Urinary bladder (tissue), 4 donors: ENCODE results near the gene CIB1. TPM values are rescaled to one million over a fixed set of nuclear protein-coding genes. Genes with fewer than 3 reads are reported as not detected.
"Not testable (repeated sequence)": the region's sequence is repeated elsewhere in the genome, so short reads cannot be mapped to it uniquely, and the experiment has no call there.

Source experiments
- DNase-seq: peaks from one replicate; pipeline ENCODE4 v3.0.0-alpha.2; 2015; ENCODE audit errors: extremely low spot score
- H3K27ac ChIP-seq: one replicate; pipeline ENCODE4 v1.5.1; 2013; ENCODE audit warnings: low read depth, mild to moderate bottlenecking, moderate library complexity
- H3K36me3 ChIP-seq: one replicate; pipeline ENCODE4 v1.6.1; 2013; ENCODE audit warnings: mild to moderate bottlenecking, moderate library complexity; ENCODE audit not compliant: insufficient read depth
- H3K4me1 ChIP-seq: one replicate; pipeline ENCODE4 v1.6.1; 2013; ENCODE audit warnings: mild to moderate bottlenecking, moderate library complexity; ENCODE audit not compliant: insufficient read depth
- H3K4me3 ChIP-seq: one replicate; pipeline ENCODE4 v1.5.1; 2013; ENCODE audit warnings: low read depth, low read length
- WGBS: extraction: QIAGEN DNeasy Blood & Tissue Kit; methylation state at CpG from one replicate; pipeline ENCODE4 v1.1.7; 2013; 5-methylcytosine and 5-hydroxymethylcytosine counted together
- polyA plus RNA-seq: library from polyadenylated mRNA; stranded (reverse); fragments of 200-250 nt; gene quantifications from one replicate; pipeline ENCODE4 v1.2.3, GENCODE V29; 2013
- total RNA-seq: library from RNA; depleted of rRNA; stranded (reverse); fragments of >200 nt; gene quantifications from one replicate; pipeline ENCODE4 v1.2.3, GENCODE V29; 2014
- donor health status: healthy with polysubstance abuse.
- donor health status: healthy.

Gene CIB1
- total and polyA plus RNA-seq, 2 donors = 17.9 to 84.7 TPM

DNA sequence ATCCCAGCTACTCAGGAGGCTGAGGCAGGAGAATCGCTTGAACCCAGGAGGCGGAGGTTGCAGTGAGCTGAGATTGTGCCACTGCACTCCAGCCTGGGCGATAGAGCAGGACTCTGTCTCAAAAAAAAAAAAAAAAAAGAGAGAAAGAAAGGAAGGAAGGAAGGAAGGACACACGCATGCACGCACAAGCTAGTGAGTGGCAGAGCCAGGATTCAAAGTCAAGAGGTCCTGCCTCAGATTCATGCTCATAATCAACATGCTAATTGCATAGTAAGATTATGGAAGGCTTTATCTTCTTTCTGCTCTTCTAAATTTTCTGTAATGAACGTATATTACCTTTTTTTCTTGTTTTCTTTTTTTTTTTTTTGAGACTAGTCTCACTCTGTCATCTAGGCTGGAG lies 27.0 kb upstream of the CIB1 start:
- not testable (repeated sequence) for H3K4me3 ChIP-seq, H3K27ac ChIP-seq, DNase-seq, H3K4me1 ChIP-seq, H3K36me3 ChIP-seq
- WGBS = 82% methylated on average over 6 of the region's 6 CpGs

DNA sequence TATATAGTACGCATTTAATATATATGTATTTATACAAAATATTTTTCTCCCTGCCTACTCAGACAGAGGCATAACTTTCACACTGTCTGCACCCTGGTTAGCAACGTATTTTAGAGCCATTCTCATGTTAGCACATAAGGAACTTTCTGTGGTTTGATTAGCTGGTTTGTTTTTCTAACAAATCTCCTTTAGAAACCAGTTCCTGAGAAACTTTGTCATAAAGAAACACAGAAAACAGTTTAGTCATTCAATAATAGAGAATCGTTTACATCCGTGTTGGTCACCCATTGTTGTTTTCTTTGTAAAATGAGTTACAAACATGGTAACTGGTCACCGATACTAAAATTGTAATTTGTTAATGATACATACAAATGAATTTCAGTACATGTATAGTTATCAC lies 25.8 kb upstream of the CIB1 start:
- 85% methylated on average over 5 of the region's 5 CpGs for WGBS
- Histone ChIP-seq H3K4me1 (no peaks in the 10 kb centered on the region), H3K4me3 (no peak overlapping the region), H3K27ac (no peak overlapping the region), H3K36me3 (no peaks in the 10 kb centered on the region)
- DNase-seq = no peak

DNA sequence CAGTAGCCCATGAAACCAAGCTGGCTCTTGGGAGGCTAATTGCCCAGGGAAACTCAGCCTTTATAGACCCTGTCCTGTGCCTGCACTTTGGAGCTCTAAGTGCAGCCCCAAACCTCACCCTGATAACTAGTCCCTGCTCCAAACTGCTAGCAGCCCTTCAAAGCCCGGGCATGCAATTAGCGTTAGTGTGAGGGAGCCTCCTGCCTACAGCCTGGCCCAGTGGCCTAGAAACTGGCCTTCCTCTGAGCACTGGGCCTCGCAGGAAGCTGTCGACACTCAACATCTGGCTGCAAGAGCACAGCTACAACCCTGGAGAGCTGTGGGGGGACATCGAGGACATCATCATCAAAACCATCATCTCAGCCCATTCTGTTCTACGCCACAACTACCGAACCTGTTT lies 24.0 kb upstream of the CIB1 start:
- Histone ChIP-seq H3K4me1 (no peaks in the 10 kb centered on the region), H3K27ac (no peak overlapping the region), H3K4me3 (no peak overlapping the region), H3K36me3 (no peaks in the 10 kb centered on the region)
- WGBS = 72% methylated on average over 7 of the region's 7 CpGs
- DNase-seq = no peak

DNA sequence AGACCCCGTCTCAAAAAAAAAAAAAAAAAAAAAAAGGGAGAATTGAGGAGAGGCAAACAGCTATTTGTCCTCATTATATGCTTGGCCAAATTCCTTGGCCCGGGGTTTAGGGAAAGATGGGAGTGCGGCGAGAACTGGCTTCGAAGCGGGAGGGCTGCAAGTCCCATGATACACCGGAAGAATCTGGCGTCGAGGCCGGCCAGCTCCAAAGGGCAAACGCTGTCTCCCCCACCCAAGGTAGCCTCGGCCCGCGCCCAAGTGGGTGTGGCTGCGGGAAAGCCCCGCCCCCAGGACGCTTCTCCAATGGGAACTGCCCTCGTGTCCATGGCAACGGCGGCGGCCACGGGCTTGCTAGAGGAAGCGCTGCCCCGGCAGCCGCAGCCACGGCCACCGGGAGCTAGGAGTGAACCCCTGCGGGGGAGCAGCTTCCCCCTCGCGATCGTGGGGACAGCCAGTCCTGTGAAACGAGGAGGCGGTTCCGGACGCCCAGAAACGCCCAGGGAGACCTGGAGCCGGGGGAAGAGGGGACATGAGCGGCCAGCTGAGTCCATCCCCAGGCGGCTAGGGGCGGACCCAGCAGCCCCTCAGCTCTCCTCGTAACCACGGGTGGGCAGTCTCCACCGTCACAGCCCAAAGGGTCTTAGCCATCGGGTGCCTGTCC lies 15.6 kb upstream of the CIB1 start, which contains the start of gene TTLL13:
TSS of gene TTLL13 (plus strand) at position 354 of the 661 bp plus-strand sequence. CDS start 1,075 bp downstream, outside the sequence.
- under 1% methylated on average over 44 of the region's 44 CpGs for WGBS
- no peaks in the 10 kb centered on the region for H3K36me3 ChIP-seq
- no peaks in the 10 kb centered on the region for H3K4me1 ChIP-seq
- DNase-seq = peak; percentile 59
- peak within 1 kb of the TSS; percentile 48 for H3K4me3 ChIP-seq
- no peak within 1 kb of the TSS for H3K27ac ChIP-seq

DNA sequence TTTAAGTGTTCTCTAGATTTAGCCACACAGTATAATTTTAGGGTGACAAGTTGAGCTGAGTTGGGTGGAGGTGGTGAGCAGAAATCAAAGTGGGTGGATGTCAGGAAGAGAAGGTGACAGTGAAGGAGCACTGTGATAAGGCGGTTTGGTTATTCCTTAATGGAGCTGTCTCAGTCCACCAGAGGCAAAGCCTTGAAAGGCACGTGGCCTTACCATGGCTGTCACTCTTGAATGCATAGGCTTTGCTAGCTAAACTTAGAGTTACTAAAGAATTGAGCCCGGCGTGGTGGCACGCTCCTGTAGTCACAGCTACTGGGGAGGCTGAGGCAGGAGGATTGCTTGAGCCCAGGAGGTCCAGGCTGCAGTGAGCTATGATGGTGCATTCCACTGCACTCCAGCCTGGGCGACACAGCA lies 15.1 kb upstream of the CIB1 start:
- no peaks in the 10 kb centered on the region for H3K36me3 ChIP-seq
- no peak for DNase-seq
- H3K27ac ChIP-seq = no peak overlapping the region
- WGBS = 76% methylated on average over 6 of the region's 6 CpGs
- H3K4me1 ChIP-seq = no peaks in the 10 kb centered on the region
- no peak overlapping the region for H3K4me3 ChIP-seq

DNA sequence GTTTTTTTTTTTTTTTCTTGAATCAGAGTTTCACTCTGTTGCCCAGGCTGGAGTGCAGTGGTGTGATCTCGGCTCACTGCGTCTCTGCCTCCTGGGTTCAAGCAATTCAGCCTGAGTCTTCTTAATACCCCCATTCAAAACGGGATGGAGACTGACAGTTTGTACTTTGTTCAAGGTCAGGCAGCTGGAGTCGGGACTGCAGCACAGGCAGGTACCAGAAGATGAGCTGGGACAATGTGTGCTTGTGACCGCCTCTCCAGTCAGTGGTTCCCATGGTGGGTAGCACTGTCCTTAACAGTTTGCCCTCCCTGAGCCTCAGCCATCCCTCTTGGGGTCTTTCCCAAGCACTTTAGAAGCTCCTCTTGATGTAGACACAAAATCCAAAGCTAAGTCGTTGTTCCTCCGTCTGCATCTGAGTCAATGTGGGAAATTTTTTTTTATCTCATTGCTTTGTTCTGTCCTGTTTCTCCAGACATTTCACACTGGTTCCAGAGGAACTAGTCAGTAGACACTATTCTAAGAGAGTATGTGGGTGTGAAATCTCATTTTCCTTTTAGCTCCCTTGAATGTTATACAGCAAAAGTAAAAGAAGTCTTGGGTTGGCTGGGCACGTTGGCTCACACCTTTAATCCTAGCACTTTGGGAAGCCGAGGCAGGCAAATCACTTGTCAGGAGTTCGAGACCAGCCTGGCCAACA lies 10.3 kb upstream of the CIB1 start:
- H3K36me3 ChIP-seq = no peaks in the 10 kb centered on the region
- 87% methylated on average over 10 of the region's 10 CpGs for WGBS
- no peaks in the 10 kb centered on the region for H3K4me1 ChIP-seq
- no peak for DNase-seq
- no peak overlapping the region for H3K27ac ChIP-seq
- H3K4me3 ChIP-seq = no peak overlapping the region

DNA sequence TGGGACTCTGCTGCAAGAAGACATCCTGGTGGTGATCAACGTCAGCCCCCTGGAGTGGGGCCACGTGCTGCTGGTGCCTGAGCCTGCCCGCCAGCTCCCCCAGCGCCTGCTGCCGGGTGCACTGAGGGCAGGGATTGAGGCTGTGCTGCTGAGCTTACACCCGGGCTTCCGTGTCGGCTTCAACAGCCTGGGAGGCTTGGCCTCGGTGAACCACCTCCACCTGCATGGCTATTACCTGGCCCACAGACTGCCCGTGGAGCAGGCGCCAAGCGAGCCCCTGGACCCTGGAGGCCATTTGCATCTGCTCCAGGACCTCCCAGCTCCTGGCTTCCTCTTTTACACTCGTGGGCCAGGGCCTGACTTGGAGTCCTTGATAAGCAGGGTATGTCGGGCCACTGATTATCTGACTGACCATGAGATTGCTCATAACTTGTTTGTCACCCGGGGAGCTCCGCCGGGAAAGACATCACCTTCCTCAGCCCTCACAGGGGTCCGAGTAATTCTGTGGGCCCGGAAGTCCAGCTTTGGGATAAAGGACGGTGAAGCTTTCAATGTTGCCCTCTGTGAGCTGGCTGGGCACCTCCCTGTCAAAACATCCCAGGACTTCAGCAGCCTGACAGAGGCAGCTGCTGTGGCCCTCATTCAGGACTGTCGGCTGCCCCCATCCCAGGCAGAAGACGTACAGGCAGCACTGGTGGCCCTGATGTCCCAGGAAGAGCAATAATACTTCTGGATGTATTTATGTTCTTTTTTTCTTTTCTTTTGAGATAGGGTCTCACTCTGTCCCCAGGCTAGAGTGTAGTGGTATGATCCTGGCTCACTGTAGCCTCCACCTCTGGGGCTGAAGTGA lies 7.8 kb upstream of the CIB1 start:
- H3K4me1 ChIP-seq = no peaks in the 10 kb centered on the region
- no peaks in the 10 kb centered on the region for H3K36me3 ChIP-seq
- H3K4me3 ChIP-seq = no peak overlapping the region
- no peak overlapping the region for H3K27ac ChIP-seq
- 81% methylated on average over 22 of the region's 22 CpGs for WGBS
- DNase-seq = no peak

DNA sequence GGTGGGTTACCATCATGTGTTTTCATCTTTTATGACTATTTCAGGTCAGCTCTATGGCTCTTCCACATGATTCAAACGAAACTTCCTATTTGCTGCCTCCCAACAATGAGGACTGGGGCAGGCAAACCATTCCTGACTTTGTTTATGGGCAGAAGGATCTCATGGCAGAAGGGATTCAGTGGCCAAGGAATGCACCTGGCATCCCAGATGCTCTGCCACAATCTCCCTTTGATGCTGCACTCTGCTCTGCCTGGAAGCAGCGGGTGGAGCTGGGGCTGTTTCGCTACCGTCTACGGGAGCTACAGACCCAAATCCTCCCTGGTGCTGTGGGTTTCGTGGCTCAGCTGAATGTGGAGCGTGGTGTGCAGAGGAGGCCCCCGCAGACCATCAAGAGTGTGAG lies 7.1 kb upstream of the CIB1 start:
- Histone ChIP-seq H3K4me3 (no peak overlapping the region), H3K4me1 (no peaks in the 10 kb centered on the region), H3K36me3 (no peaks in the 10 kb centered on the region), H3K27ac (no peak overlapping the region)
- 88% methylated on average over 8 of the region's 8 CpGs for WGBS
- DNase-seq = no peak

DNA sequence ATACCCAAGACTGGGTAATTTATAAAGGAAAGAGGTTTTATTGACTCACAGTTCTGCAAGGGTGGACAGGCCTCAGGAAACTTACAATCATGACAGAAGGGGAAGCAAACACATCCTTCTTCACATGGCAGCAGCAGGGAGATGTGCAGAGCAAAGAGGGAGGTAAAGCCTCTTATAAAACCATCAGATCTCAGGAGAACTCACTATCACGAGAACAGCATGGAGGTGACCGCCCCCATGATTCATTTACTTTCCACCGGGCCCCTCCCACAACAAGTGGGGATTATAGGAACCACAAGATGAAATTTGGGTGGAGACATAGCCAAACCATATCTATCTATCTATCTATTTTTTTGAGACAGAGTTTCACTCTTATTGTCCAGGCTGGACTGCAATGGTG lies 5.6 kb upstream of the CIB1 start:
- H3K27ac ChIP-seq = no peak overlapping the region
- no peaks in the 10 kb centered on the region for H3K36me3 ChIP-seq
- H3K4me1 ChIP-seq = no peaks in the 10 kb centered on the region
- 84% methylated on average over 3 of the region's 3 CpGs for WGBS
- H3K4me3 ChIP-seq = no peak overlapping the region
- no peak for DNase-seq

DNA sequence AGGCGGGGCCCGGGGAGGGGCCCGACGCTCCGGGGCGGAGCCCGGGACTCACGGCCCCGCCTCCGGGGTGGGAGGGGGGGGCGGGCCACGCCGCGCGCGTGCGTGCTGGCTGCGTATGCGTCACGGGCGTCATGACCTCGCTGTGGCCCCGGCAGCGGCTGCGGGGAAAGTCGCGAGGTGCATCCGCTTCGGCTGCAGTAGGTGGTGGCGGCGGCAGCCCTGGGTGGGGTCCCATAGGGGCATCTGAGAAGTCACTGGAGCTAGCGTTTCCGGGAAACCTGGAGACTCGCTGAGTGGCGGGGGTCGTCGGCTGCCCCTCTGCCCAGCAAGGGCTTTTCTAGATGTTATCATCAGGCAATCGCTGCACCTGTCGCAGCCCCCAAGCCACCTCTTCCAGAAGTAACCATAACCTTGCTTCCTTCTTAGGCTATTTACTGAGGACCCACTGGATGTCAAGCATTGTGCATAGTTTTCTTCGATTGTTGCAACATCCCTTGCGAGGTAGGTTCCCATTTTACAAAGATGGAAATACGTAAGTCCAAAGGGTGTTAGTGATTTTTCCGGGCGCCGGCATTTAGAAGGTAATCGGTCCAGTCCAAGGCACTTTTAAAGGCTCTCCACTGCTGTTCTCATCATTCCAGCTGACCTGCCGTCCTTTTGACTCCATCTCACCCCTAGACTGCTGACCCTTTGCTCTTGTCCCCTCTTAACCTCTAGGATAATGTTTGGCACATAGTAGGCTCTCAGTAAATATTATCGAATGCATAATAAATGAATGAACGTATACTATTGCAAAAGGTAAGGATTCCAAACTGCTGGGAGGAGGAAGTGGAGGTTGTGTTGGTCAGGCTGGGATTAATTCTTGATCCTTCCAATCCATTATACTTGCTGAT lies 601 bp upstream of the CIB1 start, which contains the start of gene GDPGP1:
TSS of gene GDPGP1 (plus strand) at position 114 of the 893 bp plus-strand sequence. CDS start 6,700 bp downstream, outside the sequence.
- Histone ChIP-seq H3K36me3 (no peaks in the 10 kb centered on the region), H3K4me3 (peak within 1 kb of the TSS; percentile 74), H3K4me1 (no peaks in the 10 kb centered on the region), H3K27ac (peak within 1 kb of the TSS; percentile 89)
- DNase-seq = no peak
- 6% methylated on average over 49 of the region's 49 CpGs for WGBS

DNA sequence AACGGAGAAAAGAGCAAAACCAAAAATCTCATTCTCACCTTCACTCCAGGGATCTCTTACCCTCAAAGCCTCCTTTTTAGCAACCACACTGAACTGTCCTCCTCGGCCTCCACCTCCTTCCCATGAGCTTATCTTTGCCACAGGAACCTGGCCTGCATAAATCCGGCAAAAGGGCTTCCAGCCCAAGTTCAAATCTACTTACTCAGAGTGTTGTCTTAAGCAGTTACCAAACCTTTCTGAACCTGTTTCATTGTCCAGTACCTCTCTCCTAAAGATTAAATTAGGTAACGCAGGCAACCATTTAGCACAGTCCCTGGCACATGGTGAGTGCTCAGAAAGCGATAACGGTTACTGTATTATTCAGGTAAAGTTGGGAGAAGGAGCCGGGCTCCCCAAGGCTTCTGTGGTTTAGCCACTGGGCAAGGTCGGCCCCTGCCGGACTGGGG lies 777 bp downstream of the CIB1 start:
- Histone ChIP-seq H3K4me1 (no peaks in the 10 kb centered on the region), H3K36me3 (peaks cover 2% of the 10 kb centered on the region)
- DNase-seq = no peak

DNA sequence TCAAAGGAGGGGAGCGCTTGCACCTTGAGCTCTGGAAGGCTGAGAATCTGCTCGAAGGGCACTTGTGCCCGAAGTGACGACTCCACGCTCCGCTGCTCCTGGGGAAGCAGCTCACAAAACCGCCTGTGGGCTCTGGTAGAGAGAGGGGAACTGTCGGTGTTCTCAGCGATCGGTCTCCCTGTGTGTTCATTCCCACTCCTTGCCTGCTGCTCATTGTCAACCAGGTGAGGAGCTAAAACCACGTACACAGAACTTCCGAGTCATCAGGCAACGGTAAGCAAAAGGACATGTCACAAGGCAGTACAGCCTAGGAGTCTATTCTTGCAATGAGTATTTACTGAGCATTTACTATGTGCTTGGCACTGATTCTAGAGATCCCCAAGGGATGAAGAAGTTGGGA lies 1.5 kb downstream of the CIB1 start:
- peaks cover 2% of the 10 kb centered on the region for H3K36me3 ChIP-seq
- H3K4me1 ChIP-seq = no peaks in the 10 kb centered on the region
- H3K27ac ChIP-seq = no peak overlapping the region
- 87% methylated on average over 13 of the region's 13 CpGs for WGBS
- no peak for DNase-seq
- H3K4me3 ChIP-seq = no peak overlapping the region

More for the DNA sequence above, 777 bp downstream of the CIB1 start:
- WGBS = 12% methylated on average over 9 of the region's 9 CpGs
- peak overlapping the region; percentile 89 for H3K27ac ChIP-seq
- H3K4me3 ChIP-seq = peak overlapping the region; percentile 74
